HepG2 (cell line): ENCODE data around the gene ALS2. TPM values are rescaled to one million over a fixed set of nuclear protein-coding genes. Genes with fewer than 3 reads are reported as not detected.

Experiments
- AHDC1 ChIP-seq: sonication (generic); formaldehyde crosslinking; IDR thresholded peaks from 2 replicates; pipeline ENCODE4 v1.5.1; 2020; ENCODE audit warnings: mild to moderate bottlenecking, missing genetic modification reagents, borderline replicate concordance
- ARNT2 ChIP-seq: sonication (generic); formaldehyde crosslinking; IDR thresholded peaks from 2 replicates; pipeline ENCODE4 v1.8.0; 2022; ENCODE audit warnings: mild to moderate bottlenecking, low read depth, missing genetic modification reagents, moderate library complexity
- EEA1 ChIP-seq: sonication (generic); formaldehyde crosslinking; IDR thresholded peaks from 2 replicates; pipeline ENCODE4 v1.5.1; 2020; ENCODE audit warnings: mild to moderate bottlenecking, missing genetic modification reagents, borderline replicate concordance
- EP300 ChIP-seq, 3 experiments: sonication (generic) in 1 of 3; formaldehyde crosslinking in 1 of 3; IDR thresholded peaks; 2 replicates each; pipeline versions ENCODE4 v1.5.1 to v1.6.1; 2011 to 2020; ENCODE audit warnings: low read depth in 2 of 3, low read length in 2 of 3, borderline replicate concordance in 1 of 3, improper control_type of control experiment in 1 of 3, mild to moderate bottlenecking in 1 of 3, missing genetic modification reagents in 1 of 3, moderate library complexity in 1 of 3
- GABPB1 ChIP-seq: IDR thresholded peaks from 2 replicates; pipeline ENCODE4 v1.6.1; 2016; ENCODE audit warnings: mild to moderate bottlenecking, missing genetic modification reagents, moderate library complexity, missing compliant biosample characterization
- NAIF1 ChIP-seq: sonication (generic); formaldehyde crosslinking; IDR thresholded peaks from 2 replicates; pipeline ENCODE4 v1.5.0; 2020; ENCODE audit warnings: mild to moderate bottlenecking, missing genetic modification reagents, borderline replicate concordance
- PHB2 ChIP-seq: fragments of 450-650 bp; IDR thresholded peaks from 2 replicates; pipeline ENCODE4 v1.6.1; 2018; ENCODE audit not compliant: partially characterized antibody
- PREB ChIP-seq: sonication (generic); formaldehyde crosslinking; IDR thresholded peaks from 2 replicates; pipeline ENCODE4 v1.4.0; 2020; ENCODE audit warnings: missing genetic modification reagents
- REPIN1 ChIP-seq: sonication (generic); formaldehyde crosslinking; IDR thresholded peaks from 2 replicates; pipeline ENCODE4 v1.8.0; 2022; ENCODE audit warnings: missing genetic modification reagents, low read depth, mild to moderate bottlenecking, borderline replicate concordance
- ZBTB40 ChIP-seq, 2 experiments: fragments of 450-650 bp in 1 of 2; sonication (generic) in 1 of 2; formaldehyde crosslinking in 1 of 2; IDR thresholded peaks; 2 replicates each; pipeline versions ENCODE4 v1.6.1 to v1.8.0; 2016 to 2022; ENCODE audit warnings: antibody characterized with exemption in 1 of 2, mild to moderate bottlenecking in 1 of 2, missing genetic modification reagents in 1 of 2
- ZNF225 ChIP-seq: sonication (generic); formaldehyde crosslinking; IDR thresholded peaks from 2 replicates; pipeline ENCODE4 v1.4.0; 2020; ENCODE audit warnings: mild to moderate bottlenecking, missing genetic modification reagents
- polyA plus RNA-seq, 8 experiments: library from polyadenylated mRNA; depleted of rRNA in 3 of 8; stranded (reverse) in 7 of 8; unstranded in 1 of 8; fragments of >200 nt; fragmentation: Illumina TruSeq in 4 of 8; extraction: Trizol in 4 of 8; gene quantifications; 2 replicates each; pipeline versions ENCODE4 v1.2.1 to v1.2.3, GENCODE V29; 2011 to 2016; ENCODE audit warnings: low read depth in 4 of 8, missing spikeins in 1 of 8, mixed read lengths in 1 of 8; ENCODE audit not compliant: insufficient read depth in 1 of 8
- total RNA-seq, 5 experiments: library from RNA; depleted of rRNA; stranded (reverse); fragments of >200 nt; fragmentation: Illumina TruSeq; extraction: Trizol; gene quantifications; 2 replicates each; pipeline ENCODE4 v1.2.3, GENCODE V29; 2016; ENCODE audit warnings: low read depth in 1 of 5

The ALS2 gene
- total and polyA plus RNA-seq, 2 of the 13 experiments (the other 11 are each of a cell fraction or from before 2014, with no cell fraction given) = 12.7 to 19.3 TPM

GRCh38 chr2:201754717-201755415, 25.9 kb downstream of the ALS2 start (continued):
- TF ChIP-seq ZBTB40 (IDR thresholded peaks at IDR 0.05) (no peak), ZBTB40 (CRISPR knock-in tag; IDR thresholded peaks at IDR 0.05) (no peak), ZNF225 (CRISPR knock-in tag) (no peak), EP300 (IDR thresholded peaks at IDR 0.05; ENCODE audit: low read depth in 2 of 2, low read length in 2 of 2) (peak in 1 of 2 experiments; percentile 53; a peak in 2 of 4 replicates), EP300 (CRISPR knock-in tag; IDR thresholded peaks at IDR 0.05; ENCODE audit: borderline replicate concordance) (no peak), REPIN1 (peak; percentile 37; the same call in 1 of the 2 replicates), ARNT2 (no peak), AHDC1 (CRISPR knock-in tag) (peak; percentile 65; the same call in 1 of the 2 replicates), PREB (no peak), PHB2 (no peak), EEA1 (no peak), NAIF1 (CRISPR knock-in tag) (no peak), GABPB1 (CRISPR knock-in tag) (no peak)
